Right lobe of liver (tissue), 6 donors: ENCODE measurements around the gene TH. TPM values are rescaled to one million over a fixed set of nuclear protein-coding genes. Genes with fewer than 3 reads are reported as not detected.
A peak's percentile ranks its signal among the peaks of the same experiment; 100 is the strongest.

Experiments used
- ATAC-seq, 4 donors: fragments of 200-7000 bp; cut with Tn5 transposase; one replicate each; pipeline ENCODE4 v1.9.1; 2020; ENCODE audit warnings: mild to moderate bottlenecking in 4 of 4, moderate library complexity in 4 of 4
- DNase-seq, 3 donors: peaks; one replicate each; pipeline ENCODE4 v3.0.0-alpha.2; 2020
- H3K27ac ChIP-seq, 3 donors: fragments of 200-600 bp; one replicate each; pipeline ENCODE4 v1.8.0; 2022
- H3K27me3 ChIP-seq, 2 donors: fragments of 200-600 bp; one replicate each; pipeline ENCODE4 v1.8.0; 2022
- H3K36me3 ChIP-seq, 4 donors: fragments of 200-600 bp; sonication (generic) in 1 of 4; one replicate each; pipeline versions ENCODE4 v1.5.1 to v1.8.0; 2017 to 2022; ENCODE audit warnings: control low read depth in 1 of 4
- H3K4me1 ChIP-seq, 4 donors: fragments of 200-600 bp; sonication (generic) in 1 of 4; one replicate each; pipeline versions ENCODE4 v1.5.1 to v1.8.0; 2017 to 2022; ENCODE audit warnings: control low read depth in 1 of 4
- H3K4me3 ChIP-seq, 3 donors: fragments of 200-600 bp; one replicate each; pipeline ENCODE4 v1.8.0; 2022
- H3K9me3 ChIP-seq, 4 donors: fragments of 200-600 bp; sonication (generic) in 1 of 4; one replicate each; pipeline versions ENCODE4 v1.5.1 to v1.8.0; 2017 to 2022; ENCODE audit warnings: control low read depth in 1 of 4
- POLR2A ChIP-seq: fragments of 450-650 bp; IDR thresholded peaks from one replicate; pipeline ENCODE4 v1.6.1; 2017; ENCODE audit warnings: antibody characterized with exemption, mild to moderate bottlenecking
- WGBS: methylation state at CpG from one replicate; pipeline ENCODE4 v1.1.6; 2018; ENCODE audit warnings: low coverage, low lambda C conversion rate; ENCODE audit not compliant: insufficient coverage; ENCODE audit errors: missing lambda C conversion rate; 5-methylcytosine and 5-hydroxymethylcytosine counted together
- intact Hi-C, 2 donors: fragments of 100-400 bp; cut with DNase I; formaldehyde crosslinking; loops; one replicate each; pipeline versions ENCODE4 v1.11.2 to v1.14.1; 2022
- total RNA-seq, 6 experiments: library from RNA; depleted of rRNA in 2 of 6; stranded (reverse); fragments of >200 nt in 2 of 6; fragmentation: NEBNext Ultra II Directional in 3 of 6; extraction: Animal tissue kit (Norgen Biotek cat#: 25700) in 3 of 6; gene quantifications; one replicate each; pipeline versions ENCODE4 v1.1.0 to v1.2.4, GENCODE V29; 2016 to 2023
- TF ChIP-seq, protein P1 (sequence below), 4 donors: fragments of 200-600 bp in 3 of 4; fragments of 450-650 bp in 1 of 4; IDR thresholded peaks; one replicate each; pipeline versions ENCODE4 v1.5.1 to v1.8.0; 2016 to 2022; ENCODE audit warnings: antibody characterized with exemption in 4 of 4, mild to moderate bottlenecking in 2 of 4
- donor health status: DM: no; HTN: yes; CAD: no.
- donor health status: DM: no; HTN: no; CAD: no.
- donor health status: DM: no; HTN: no; CAD: no.
- donor health status: DM: no; HTN: yes; CAD: no.
- donor health status: DM: no; HTN: yes; CAD: no.

TH gene
- total RNA-seq, 6 experiments from 2014 or later: 0.51 to 0.64 TPM; not detected in 4

- Histone ChIP-seq H3K27me3 (no peaks in the 10 kb centered on the region), H3K4me3 (no peak overlapping the region), H3K4me1 (peaks cover 0 to 23% (median 0%) of the 10 kb centered on the region in 4 donors), H3K27ac (no peak overlapping the region), H3K9me3 (no peaks in the 10 kb centered on the region), H3K36me3 (no peaks in the 10 kb centered on the region)
- 30% methylated on average over 5 of the region's 31 CpGs for WGBS
- intact Hi-C loops: no loop called here
- no peak for DNase-seq
- ATAC-seq: no peak
- TF ChIP-seq, protein P1, sequence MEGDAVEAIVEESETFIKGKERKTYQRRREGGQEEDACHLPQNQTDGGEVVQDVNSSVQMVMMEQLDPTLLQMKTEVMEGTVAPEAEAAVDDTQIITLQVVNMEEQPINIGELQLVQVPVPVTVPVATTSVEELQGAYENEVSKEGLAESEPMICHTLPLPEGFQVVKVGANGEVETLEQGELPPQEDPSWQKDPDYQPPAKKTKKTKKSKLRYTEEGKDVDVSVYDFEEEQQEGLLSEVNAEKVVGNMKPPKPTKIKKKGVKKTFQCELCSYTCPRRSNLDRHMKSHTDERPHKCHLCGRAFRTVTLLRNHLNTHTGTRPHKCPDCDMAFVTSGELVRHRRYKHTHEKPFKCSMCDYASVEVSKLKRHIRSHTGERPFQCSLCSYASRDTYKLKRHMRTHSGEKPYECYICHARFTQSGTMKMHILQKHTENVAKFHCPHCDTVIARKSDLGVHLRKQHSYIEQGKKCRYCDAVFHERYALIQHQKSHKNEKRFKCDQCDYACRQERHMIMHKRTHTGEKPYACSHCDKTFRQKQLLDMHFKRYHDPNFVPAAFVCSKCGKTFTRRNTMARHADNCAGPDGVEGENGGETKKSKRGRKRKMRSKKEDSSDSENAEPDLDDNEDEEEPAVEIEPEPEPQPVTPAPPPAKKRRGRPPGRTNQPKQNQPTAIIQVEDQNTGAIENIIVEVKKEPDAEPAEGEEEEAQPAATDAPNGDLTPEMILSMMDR (IDR thresholded peaks at IDR 0.05): no peak
- no peak for TF ChIP-seq POLR2A
These were observed 4.2 kb downstream of the TH start for GRCh38 chr11:2167141-2168045.

DNA sequence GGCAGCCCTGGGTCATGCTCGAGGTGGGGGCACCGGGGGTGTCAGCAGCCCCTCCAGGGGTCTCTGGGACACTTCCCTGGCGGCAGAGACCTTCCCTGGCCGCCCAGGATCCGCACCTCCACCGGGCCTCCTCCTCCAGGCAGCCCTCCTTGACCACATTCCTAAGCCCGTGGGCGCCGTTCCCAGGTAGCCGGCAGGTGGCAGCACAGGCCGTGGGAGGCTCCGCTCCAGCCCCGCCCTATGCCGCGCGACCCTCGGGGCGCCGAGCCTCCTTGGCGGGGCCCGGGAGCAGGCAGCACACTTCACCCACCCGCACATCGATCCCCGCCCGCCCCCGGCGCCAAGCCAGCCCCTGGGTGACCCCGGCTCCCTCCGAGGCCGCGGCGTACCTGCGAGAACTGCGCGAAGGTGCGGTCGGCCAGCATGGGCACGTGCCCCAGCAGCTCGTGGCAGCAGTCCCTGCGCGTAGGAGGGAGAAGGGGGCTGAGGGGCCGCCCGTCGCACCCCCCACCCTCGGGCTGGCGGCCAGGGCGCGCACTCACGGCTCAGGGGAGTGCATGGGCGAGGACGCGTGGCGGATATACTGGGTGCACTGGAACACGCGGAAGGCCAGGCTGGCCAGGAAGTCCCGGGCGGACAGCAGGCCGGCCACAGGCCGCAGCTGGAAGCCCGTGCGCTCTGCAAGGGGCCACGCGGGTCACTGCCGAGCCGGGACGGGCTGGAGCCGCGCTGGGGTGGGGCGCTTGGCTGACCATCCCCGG lies 5.3 kb downstream of the TH start:
- peak overlapping the region in 1 of 3 donors; percentile 18 for H3K27ac ChIP-seq
- no peaks in the 10 kb centered on the region for H3K27me3 ChIP-seq
- TF ChIP-seq, protein P1 (IDR thresholded peaks at IDR 0.05): peak; percentile 63 to 76 (median 68)
- TF ChIP-seq POLR2A: no peak
- WGBS: 3% methylated on average over 6 of the region's 70 CpGs
- H3K36me3 ChIP-seq: no peaks in the 10 kb centered on the region
- intact Hi-C loops: no loop called here
- H3K9me3 ChIP-seq: no peaks in the 10 kb centered on the region
- peak overlapping the region in 1 of 3 donors; percentile 16 for H3K4me3 ChIP-seq
- peak in 1 of 3 donors; percentile 71 for DNase-seq
- peak; percentile 56 to 65 (median 62) for ATAC-seq
- peaks cover 0 to 23% (median 0%) of the 10 kb centered on the region in 4 donors for H3K4me1 ChIP-seq

- Histone ChIP-seq H3K4me1 (peaks cover 0 to 23% (median 0%) of the 10 kb centered on the region in 4 donors), H3K36me3 (no peaks in the 10 kb centered on the region), H3K4me3 (no peak overlapping the region), H3K27ac (no peak overlapping the region), H3K9me3 (no peaks in the 10 kb centered on the region), H3K27me3 (no peaks in the 10 kb centered on the region)
- TF ChIP-seq, protein P1 (IDR thresholded peaks at IDR 0.05): no peak
- 59% methylated on average over 6 of the region's 13 CpGs for WGBS
- DNase-seq (no peak), ATAC-seq (peak in 1 of 4 donors; percentile 4)
- intact Hi-C loops: no loop called here
These were observed 6.0 kb downstream of the TH start for GRCh38 chr11:2165571-2165970.

- no peaks in the 10 kb centered on the region for H3K27me3 ChIP-seq
- no peaks in the 10 kb centered on the region for H3K36me3 ChIP-seq
- intact Hi-C loops: no loop called here
- TF ChIP-seq POLR2A: no peak
- TF ChIP-seq, protein P1 (IDR thresholded peaks at IDR 0.05): no peak
- DNase-seq (no peak), ATAC-seq (no peak)
- H3K9me3 ChIP-seq: no peaks in the 10 kb centered on the region
- 50% methylated on average over 2 of the region's 20 CpGs for WGBS
- H3K4me1 ChIP-seq: peaks cover 0 to 23% (median 1%) of the 10 kb centered on the region in 4 donors
- H3K27ac ChIP-seq: no peak overlapping the region
- no peak overlapping the region for H3K4me3 ChIP-seq
These were observed 6.6 kb downstream of the TH start for GRCh38 chr11:2164861-2165555.
